Hematopoietic multipotent progenitor cell treated with erythropoietin and hydrocortisone succinate and interleukin-3 and kit ligand, for 15 days (in vitro differentiated cells): ENCODE data around the gene NDUFS6.

Experiments
- DNase-seq: peaks from one replicate; pipeline ENCODE4 v3.0.0-alpha.2; 2015; ENCODE audit warnings: low spot score

Gene NDUFS6

DNA sequence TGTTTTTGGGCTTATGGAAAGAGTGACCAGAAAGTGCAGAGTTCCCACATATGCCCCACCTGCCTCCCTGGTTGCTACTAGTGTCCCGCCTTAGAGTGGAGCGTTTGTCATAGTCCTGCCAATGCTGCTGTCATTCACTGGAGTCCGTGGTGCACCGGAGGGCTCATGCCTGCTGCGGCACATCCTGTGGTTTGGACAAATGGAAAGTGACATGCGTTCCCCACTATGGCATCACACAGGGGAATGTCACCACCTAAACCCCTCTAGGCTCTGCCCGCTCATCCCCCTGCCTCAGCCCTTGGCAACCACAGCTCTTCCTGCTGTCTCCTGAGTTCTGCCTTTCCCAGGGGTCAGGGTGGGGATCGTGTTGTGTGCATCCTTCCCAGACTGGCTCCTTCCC, 52.3 kb downstream of the NDUFS6 start:
- DNase-seq = no peak

GRCh38 chr5:1855075-1855474, 53.9 kb downstream of the NDUFS6 start:
- DNase-seq = no peak

GRCh38 chr5:1855596-1855995, 54.4 kb downstream of the NDUFS6 start:
- DNase-seq = no peak

DNA sequence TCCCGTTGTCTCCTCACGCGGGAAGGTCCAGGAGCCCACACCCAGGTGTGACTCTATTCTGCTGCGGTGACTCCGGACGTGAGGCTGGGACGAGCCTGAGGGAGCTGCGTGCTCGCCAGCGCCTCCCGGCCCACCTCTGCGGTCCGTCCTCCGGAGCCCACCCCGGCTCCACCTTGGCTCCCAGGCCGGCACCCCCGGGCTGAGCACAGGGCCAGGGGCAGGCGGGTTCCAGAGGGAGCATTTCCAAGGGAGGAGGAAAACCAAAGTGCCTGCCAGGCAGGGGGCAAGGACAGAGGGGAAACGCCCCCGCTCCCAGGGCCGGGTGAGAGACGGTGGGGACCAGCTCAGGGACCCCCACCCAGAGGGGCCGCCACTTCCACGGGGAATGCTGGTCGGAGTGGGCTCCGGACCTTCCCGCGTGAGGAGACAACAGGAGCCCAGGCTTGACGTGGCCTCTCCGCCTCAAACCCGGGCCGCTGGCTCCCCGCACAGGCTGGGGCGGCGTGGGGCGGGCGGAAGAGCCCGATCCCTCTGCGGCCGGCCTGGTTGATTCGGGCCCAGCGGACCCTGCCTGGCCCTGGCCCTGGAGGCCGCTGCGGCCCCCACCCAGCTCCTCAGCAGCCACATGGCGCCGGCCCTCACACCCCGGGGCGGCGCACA, 55.5 kb downstream of the NDUFS6 start:
- DNase-seq = no peak

DNA sequence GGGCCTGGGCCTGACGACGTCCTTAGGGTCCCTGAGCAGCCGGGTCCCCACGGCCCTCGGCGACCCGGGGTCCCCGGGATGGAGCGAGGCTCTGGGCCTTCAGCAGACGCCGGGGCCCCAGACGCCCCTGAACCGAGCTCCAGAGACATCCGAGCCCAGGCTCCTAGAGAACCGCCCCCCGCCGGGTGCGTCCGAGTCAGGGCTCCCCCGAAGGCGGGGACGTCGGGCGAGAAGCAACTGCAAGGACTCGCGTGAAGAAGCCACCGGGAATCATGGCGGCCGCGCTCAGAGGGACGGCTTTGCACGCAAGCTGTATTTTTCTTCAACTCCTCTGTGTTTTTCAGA, 56.0 kb downstream of the NDUFS6 start:
- DNase-seq = no peak

DNA sequence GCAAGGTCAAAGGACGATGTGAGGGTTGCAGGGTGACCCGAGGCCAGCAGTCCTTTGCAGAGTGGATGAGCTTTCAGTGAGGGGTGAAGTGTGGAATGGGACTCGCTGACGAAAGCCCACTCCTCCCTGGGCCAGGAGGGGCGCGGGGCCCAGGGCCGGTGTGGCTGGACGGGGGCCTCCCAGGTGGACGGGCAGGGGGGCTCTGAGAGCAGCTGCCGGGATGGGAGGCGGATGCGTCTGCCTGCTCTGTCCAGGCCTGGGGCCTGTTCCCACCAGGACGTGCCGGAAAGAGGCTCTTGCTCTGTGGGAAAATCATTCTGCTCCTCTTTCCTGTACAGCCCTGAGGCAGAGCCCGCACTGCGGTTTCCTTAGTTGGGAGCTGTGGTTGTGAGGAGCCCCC, 57.2 kb downstream of the NDUFS6 start:
- DNase-seq = no peak

DNA sequence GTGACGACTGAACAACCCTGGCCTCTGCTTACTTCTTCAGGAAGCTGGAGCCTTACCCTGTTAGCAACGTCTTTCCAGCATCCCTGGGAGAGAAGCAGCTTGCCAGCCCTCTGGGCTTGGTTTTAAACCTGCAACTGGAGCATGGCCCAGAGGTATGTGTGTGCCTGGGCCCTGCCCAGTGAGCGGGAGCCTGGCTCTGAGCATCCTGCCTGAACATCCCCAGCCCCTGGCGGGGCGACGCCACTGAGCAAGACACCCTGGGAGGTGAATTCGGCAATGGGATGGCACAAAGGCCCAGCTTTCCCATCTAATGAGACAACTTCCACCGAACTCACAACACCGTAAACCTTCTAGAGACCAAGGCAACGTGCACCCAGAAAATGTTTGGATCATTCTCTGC, 57.9 kb downstream of the NDUFS6 start:
- no peak for DNase-seq

DNA sequence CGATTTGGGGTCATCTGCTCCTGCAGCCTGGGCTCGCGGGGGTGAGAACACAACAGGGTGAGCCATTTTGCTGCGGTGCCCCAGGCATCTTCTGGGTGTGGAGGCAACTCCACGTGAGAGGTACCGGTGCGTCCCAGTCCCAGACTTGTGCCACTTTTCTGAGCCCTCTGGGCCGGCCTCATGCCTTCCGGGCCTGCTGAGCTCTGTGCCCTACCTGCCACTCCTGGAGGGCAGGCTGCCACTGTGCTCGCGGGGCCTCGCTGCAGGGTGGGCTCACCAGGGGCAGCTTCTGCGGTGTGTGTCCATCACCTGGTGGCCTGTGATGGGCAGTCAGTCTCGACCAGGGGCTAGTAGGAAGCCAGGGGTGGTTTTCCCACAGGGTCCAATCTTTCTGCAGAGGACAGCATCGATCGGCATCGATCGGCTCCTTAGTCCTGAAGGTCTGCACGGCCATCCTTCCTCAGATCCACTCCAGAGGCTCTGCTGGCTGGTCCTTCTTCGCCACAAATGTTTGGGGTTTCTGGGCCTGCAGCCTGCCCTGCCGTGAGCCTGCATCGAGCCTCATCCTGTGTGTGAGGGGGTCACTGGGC, 58.9 kb downstream of the NDUFS6 start:
- no peak for DNase-seq

DNA sequence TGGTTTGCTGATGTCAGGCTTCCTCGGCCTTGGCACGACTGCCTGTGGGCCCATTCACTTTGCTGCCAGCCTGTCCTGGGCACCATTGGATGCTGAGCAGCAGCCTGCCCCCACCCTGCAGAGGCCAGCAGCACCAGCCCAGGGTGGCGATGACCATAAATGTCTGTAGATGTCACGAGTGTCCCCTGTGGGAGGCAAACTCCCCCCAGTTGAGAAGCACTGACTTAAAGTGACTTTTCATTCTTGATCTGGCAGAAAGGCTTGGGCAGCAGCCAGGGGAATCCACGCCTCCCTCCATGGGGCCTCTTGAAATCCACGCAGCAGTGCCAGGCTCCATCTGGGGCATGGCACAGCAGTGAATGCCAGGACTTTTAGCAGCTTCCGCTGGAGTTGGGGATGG, 59.7 kb downstream of the NDUFS6 start:
- DNase-seq = no peak

DNA sequence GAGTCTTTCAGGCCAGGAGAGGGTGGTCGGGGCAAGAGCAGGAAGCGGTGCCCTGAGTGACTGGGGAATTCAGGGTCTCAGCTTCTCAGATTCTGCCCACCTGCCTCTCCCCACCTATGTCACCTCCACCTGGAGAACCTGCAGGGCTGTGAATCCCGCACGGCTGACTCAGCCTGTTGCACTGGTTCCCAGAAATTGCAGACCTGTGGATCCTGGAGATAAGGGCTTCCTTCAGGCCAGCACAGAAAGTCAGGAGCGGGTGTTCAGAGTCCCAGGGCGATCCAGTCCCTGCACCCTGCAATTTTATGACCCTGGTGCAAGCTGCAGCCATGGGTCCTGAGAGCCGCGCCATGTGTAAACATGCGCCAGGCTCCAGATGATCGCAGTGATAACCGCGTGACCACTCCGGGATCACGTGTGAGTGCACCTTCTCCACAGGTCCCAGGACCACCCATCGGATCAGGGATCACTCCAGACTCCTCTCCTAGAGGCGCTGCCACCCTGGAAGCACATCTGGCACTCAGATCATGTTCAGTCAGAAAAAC, 63.8 kb downstream of the NDUFS6 start:
- DNase-seq = no peak

GRCh38 chr5:1865486-1865885, 64.3 kb downstream of the NDUFS6 start:
- DNase-seq = no peak
